Smooth muscle cell of the brain vasculature (primary cell): ENCODE measurements around the gene ARL2BP.

ENCODE experiments used
- DNase-seq: peaks from one replicate; pipeline ENCODE4 v3.0.0-alpha.2; 2012; ENCODE audit warnings: low read depth, low spot score

ARL2BP gene

GRCh38 chr16:57282510-57283213 is 37.6 kb downstream of the ARL2BP start:
- no peak for DNase-seq

- DNase-seq, result no peak
Measured at GRCh38 chr16:57283214-57283958, 38.3 kb downstream of the ARL2BP start.

GRCh38 chr16:57283959-57284208 is 38.8 kb downstream of the ARL2BP start:
- DNase-seq, result no peak

- no peak for DNase-seq
Measured at GRCh38 chr16:57284209-57284951, 39.3 kb downstream of the ARL2BP start, which contains the start of gene PLLP. PLLP (minus strand) TSS chr16:57284672; CDS start chr16:57284540, 132 bp downstream.

DNA sequence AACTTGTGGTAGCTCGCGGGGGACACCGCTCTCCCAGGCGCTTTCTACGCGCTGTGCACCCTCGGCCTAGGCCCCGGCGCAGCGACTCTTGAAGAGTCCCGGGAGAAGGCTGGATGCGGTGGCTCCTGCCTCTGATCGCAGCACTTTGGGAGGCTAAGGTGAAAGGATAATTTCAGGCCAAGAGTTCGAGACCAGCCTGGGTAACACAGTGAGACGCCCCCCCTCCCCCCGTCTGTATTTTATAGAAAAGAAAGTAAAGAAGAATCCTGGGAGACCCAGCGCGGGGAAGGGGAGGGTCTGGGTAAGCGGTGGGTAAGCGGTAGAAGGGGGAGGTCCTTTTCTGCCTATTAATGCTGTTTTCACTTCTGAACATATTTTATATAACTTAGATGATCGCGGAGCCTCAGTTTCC is 39.9 kb downstream of the ARL2BP start:
- DNase-seq, result no peak

- no peak for DNase-seq
Measured at GRCh38 chr16:57285379-57285778, 40.3 kb downstream of the ARL2BP start.

- DNase-seq, result no peak
Measured at GRCh38 chr16:57289391-57290257, 44.6 kb downstream of the ARL2BP start.

DNA sequence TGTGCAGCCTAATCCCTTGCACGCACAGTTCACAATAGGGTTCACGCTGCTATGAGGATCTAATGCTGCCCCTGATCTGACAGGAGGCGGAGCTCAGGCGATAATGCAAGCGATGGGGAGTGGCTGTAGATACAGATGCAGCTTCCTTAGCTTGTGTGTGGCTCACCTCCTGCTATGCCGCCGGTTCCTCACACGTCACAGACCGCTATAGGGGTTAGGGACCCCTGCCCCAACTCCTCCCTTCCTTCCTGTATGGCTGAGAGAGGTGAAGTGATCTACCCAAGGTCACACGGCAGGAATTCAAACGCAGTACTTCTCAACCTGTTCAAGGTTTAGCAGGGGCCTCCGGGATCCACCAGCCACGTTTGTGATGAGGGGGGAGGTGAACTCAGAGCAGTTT is 52.8 kb downstream of the ARL2BP start:
- no peak for DNase-seq

DNA sequence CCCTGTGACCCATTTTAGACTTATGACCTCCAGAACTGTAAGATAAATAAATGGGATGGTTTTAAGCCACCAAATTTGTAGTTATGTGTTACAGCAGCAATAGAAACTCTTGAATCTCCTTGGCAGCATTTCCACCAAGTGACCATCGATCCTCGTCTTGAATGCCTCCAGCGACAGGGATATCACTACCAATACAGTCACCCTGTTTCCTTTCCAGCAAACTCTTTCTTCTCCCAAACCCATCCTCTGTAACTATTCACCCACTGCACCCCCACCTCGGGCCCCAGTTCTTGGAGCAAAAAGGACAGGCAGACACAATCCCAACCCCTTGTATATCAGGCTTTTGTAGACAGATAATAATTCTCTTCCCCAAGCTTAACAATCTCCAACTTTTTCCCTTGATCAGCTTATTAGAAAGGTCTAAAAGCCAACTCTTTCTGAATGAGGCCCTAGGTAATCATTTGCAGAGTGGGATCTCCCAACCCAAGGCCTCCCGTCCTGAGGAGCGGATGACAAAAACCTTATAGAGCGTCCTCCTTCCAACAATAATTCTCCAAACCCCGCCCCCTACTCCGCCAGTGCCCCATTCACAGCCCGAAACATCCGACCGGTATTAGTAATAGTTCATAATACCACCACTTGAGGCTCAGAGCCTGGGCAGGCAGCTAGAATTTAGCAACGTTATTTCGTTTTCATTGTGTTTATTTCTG is 54.1 kb downstream of the ARL2BP start:
- no peak for DNase-seq

DNA sequence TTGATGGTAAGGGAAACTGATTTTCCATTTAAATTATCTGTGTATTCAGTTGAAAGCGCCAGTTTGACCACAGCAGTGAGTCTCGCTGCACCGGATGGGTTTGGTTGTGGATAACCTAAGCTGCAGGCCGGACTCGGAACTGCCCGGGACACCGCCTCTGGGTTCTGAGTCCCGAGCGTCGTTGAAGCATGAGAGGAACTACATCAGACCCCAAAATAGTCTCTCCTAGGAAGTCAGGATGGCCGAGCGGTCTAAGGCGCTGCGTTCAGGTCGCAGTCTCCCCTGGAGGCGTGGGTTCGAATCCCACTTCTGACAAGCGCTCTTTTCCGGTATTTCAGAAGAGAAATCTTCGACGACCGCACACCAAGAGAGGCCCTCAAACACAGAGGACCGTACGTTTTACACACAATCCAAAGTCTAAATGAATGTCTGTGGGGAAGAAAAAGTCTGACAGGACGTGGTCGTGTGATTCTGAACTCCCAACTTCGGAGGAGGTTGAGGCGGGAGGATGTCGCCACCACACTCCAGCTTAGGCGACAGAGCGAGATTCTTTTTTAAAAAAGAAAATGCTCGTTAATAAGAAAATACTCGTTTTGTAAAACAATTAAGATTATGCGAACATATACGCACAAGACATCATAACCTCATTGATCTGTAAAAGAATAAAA is 54.8 kb downstream of the ARL2BP start:
- DNase-seq, result peak; percentile 84

DNA sequence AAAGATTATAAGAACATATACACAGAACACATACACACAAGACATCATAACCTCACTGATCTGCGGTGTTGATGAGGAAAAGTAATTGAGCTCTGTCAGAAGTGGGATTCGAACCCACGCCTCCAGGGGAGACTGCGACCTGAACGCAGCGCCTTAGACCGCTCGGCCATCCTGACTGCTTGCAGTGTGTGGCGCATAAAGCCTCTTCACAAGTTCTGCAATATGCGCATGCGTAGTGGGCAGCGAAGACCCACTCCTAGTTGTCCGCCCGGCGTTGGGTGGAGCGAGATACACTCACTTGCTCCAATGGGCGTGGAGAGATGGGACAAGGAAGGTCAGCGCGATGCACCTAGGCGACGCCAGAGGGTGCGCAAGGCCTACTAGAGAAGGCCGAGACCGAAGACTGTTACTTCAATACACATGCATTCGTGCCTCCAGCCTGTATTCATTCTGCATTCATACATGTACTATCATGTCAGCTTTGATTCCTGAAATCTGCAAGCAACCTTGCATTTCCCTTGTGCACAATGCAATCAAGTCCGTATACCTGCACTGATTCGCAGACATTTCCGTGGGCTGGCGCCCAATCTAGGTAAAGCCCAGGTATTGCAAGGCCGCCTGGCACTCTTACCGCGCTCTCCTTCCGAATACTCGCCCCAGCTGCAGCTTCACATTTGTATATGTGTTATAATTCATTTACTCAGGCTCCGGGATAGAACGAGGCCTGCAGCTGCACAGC is 55.5 kb downstream of the ARL2BP start:
- peak; percentile 99 for DNase-seq

DNA sequence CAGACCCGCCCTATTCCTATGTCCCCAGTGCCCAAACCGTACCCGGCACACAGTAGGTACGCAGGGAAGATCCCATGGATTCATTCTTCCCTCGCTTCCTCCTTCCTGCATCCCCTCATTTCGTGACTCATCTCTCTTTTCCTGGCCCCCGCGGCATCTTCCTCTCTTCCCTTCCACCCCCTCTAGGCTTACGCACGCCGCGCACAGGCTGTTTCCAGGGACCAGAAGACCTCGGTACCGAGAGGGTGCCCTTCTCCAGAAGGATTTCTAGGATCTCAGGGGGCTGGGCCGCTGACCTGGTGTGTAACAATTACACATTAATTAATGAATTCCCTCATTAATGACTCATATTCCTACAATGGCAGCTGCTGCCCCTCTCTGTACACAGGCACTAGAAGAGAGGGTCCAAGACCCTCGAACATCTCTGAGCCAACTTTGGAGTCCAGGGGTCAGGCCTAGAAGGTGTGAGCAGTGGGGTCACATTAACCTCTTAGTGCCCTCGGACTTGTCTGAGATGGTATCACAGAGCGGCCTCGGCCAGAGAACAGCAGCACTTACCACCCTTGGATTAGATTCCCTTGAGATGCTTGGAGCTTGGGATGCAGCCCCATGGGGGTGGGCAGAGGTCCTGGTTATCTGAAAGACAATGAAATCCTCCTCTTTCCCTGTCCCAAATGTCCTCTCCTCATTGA is 56.2 kb downstream of the ARL2BP start:
- no peak for DNase-seq
